Fibroblast of mammary gland (primary cell): ENCODE results near the gene BMPR1B.

Experiments used
- DNase-seq: peaks from one replicate; pipeline ENCODE4 v3.0.0-alpha.2; 2010; ENCODE audit warnings: low read depth
- H3K4me3 ChIP-seq: 2 replicates; pipeline ENCODE4 v1.5.1; 2011; ENCODE audit warnings: low read depth, mild to moderate bottlenecking, low read length, moderate library complexity; ENCODE audit not compliant: control insufficient read depth
- CTCF ChIP-seq: conservative IDR thresholded peaks from 2 replicates; pipeline ENCODE4 v1.5.1; 2011; ENCODE audit warnings: low read depth, low read length, inconsistent platforms; ENCODE audit not compliant: control insufficient read depth, insufficient read depth

The BMPR1B gene

GRCh38 chr4:95013236-95013635 lies 255.5 kb downstream of the BMPR1B start:
- H3K4me3 ChIP-seq = no peak overlapping the region
- TF ChIP-seq CTCF = no peak
- no peak for DNase-seq

- no peak for TF ChIP-seq CTCF
- no peak overlapping the region for H3K4me3 ChIP-seq
- DNase-seq = no peak
Measured at GRCh38 chr4:95014068-95014467, 256.3 kb downstream of the BMPR1B start.

GRCh38 chr4:95017305-95018064 lies 259.7 kb downstream of the BMPR1B start:
- TF ChIP-seq CTCF = no peak
- H3K4me3 ChIP-seq = no peak overlapping the region
- no peak for DNase-seq

GRCh38 chr4:95018785-95019184 lies 261.0 kb downstream of the BMPR1B start:
- no peak for DNase-seq
- TF ChIP-seq CTCF = no peak
- H3K4me3 ChIP-seq = no peak overlapping the region

GRCh38 chr4:95020521-95020920 lies 262.8 kb downstream of the BMPR1B start:
- H3K4me3 ChIP-seq = no peak overlapping the region
- TF ChIP-seq CTCF = no peak
- DNase-seq = no peak

- no peak for DNase-seq
- no peak for TF ChIP-seq CTCF
- no peak overlapping the region for H3K4me3 ChIP-seq
Measured at GRCh38 chr4:95021099-95021498, 263.3 kb downstream of the BMPR1B start.
